GM13976 (cell line): ENCODE results near the gene PXN.

Source experiments
- DNase-seq: peaks from one replicate; pipeline ENCODE4 v3.0.0; 2012; ENCODE audit warnings: low spot score
- in situ Hi-C: fragments of 300-500 bp; cut with MboI; formaldehyde crosslinking; loops from one replicate; pipeline ENCODE4 v1.12.0; 2022; ENCODE audit warnings: low sequenced_read_pairs, mixed read lengths, inconsistent platforms; ENCODE audit not compliant: unreplicated experiment
- TF ChIP-seq, protein P1 (sequence below): IDR thresholded peaks from 2 replicates; pipeline ENCODE4 v1.5.1; 2012; ENCODE audit warnings: borderline replicate concordance, mild to moderate bottlenecking; ENCODE audit not compliant: insufficient read depth; ENCODE audit errors: extremely low read depth, missing control alignments, control extremely low read depth

PXN gene

DNA sequence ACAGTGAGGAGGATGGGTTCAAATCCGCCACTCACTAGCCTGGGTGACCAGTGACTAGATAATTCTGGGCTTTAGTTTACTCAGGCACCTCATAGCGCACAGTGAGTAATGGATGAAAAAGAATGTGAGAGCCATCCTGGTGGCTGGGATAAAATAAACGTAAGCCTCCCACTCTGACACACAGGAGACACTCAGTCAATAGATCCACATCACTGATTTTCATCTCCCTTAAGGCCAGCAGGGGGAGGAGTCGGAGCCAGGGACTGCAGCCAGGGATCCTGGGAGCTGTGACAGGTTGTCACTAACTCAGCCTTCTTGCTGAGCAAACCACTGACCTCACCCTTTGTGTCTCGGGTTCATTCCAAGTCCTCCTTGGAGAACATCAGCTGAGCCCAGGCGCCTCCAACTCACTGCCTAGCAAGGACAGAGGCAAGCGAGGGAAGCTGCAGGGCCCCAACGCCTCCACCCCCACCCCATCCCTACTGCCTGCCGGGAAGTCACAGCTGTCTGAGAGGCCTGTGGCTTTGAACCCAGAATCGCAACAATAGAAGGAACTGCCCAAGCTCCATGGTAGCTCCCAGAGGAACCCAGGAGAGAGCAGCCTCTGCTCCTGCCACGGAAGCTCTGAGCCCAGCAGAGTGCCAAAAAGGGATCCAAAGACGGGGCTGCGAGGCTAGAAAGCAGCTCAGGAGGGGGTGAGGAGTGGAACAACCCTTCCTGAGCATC, 30.7 kb downstream of the PXN start:
- TF ChIP-seq, protein P1, sequence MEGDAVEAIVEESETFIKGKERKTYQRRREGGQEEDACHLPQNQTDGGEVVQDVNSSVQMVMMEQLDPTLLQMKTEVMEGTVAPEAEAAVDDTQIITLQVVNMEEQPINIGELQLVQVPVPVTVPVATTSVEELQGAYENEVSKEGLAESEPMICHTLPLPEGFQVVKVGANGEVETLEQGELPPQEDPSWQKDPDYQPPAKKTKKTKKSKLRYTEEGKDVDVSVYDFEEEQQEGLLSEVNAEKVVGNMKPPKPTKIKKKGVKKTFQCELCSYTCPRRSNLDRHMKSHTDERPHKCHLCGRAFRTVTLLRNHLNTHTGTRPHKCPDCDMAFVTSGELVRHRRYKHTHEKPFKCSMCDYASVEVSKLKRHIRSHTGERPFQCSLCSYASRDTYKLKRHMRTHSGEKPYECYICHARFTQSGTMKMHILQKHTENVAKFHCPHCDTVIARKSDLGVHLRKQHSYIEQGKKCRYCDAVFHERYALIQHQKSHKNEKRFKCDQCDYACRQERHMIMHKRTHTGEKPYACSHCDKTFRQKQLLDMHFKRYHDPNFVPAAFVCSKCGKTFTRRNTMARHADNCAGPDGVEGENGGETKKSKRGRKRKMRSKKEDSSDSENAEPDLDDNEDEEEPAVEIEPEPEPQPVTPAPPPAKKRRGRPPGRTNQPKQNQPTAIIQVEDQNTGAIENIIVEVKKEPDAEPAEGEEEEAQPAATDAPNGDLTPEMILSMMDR: no peak
- no peak for DNase-seq
- in situ Hi-C loops: no loop called here

DNA sequence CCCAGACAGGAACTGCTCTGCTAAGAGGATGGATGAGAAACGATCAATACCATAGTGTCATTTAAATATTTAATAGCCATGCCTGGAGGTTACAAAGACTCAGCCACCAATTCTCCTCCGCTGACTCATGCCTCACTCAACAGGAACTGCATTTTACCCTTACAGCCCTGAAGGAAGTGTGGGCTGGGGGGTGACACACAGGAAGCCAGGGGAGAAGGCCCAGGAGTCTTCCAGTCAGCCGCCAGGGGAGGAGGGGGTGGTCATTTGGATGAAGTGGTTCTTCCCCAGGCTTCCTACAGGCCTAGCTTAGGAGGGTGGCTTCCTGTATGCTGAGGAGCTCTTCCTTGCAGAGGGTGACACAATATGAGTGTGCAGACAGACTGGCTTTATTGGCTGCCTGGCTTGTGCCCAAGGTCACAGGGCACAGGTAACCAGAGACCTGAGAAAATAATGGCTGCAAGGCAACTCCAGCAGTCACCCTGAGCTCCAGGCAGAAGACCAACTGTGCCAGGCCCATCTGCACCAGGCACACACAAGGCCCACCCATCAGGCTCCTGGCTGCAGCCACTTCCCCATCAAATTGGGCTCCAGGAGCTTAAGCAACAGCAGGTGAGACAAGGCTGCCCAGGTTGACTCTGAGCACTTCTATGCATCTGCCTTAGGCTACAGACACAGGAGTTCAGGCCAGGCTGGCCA, 34.1 kb downstream of the PXN start:
- TF ChIP-seq, protein P1: no peak
- DNase-seq: no peak
- in situ Hi-C loops: no loop called here

GRCh38 chr12:120230974-120231315, 34.6 kb downstream of the PXN start:
- in situ Hi-C loops: no loop called here
- TF ChIP-seq, protein P1: no peak
- no peak for DNase-seq

DNA sequence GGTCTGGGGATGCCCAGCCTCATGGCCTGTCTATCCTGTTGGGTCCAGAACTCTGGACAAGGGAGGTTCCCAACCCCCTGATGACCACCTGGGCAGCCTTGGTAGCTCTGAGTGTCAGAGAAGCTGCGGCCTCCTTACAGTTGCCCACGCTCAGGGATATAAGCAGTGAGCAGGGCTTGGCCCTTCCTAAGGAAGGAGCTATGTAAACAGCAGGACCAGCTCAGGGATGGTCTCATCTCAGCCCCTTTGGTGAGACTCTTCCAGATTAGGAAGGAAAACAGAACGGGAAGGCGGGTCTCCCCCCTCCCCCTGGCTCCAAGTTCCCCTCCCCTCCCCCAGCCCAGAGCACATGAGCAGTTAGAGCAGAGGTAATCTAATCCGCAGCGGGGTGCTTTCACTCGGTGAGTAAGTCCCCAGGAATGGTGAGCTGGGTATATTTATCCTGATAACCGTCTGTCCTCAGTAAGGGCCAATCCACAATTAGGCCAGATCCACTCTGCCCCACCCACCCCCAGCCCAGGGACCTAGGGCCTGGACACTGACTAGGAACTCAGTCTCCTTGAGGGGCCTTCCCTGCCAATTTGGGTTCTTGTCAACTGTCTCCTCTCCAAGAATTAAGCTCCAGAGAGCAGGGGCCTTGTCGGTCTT, 35.1 kb downstream of the PXN start:
- DNase-seq: no peak
- in situ Hi-C loops: no loop called here
- TF ChIP-seq, protein P1: no peak

GRCh38 chr12:120229487-120230325, 35.8 kb downstream of the PXN start:
- TF ChIP-seq, protein P1: no peak
- in situ Hi-C loops: loop anchor here (5.0 kb wide), 1 partner anchor 38 kb away; the partner anchor contains the start of gene PXN
- DNase-seq: no peak

GRCh38 chr12:120229071-120229486, 36.5 kb downstream of the PXN start:
- in situ Hi-C loops: loop anchor here (5.0 kb wide), 1 partner anchor 38 kb away; the partner anchor contains the start of gene PXN
- TF ChIP-seq, protein P1: no peak
- DNase-seq: no peak
